Endothelial cell of hepatic sinusoid (primary cell): ENCODE measurements around the gene CFAP46.
"Not testable (repeated sequence)": the region's sequence is repeated elsewhere in the genome, so short reads cannot be mapped to it uniquely, and the experiment has no call there.

Experiments
- in situ Hi-C: cut with HindIII; loops from 2 replicates; pipeline ENCODE4 v1.10.0; 2017; ENCODE audit warnings: low sequenced_read_pairs

The CFAP46 gene

GRCh38 chr10:132930701-132931100 lies 11.7 kb downstream of the CFAP46 start:
- in situ Hi-C loops: not testable (repeated sequence)

GRCh38 chr10:132929953-132930548 lies 12.3 kb downstream of the CFAP46 start:
- in situ Hi-C loops: loop anchor here (5.0 kb wide), 1 partner anchor 43 kb away; no protein-coding TSS in a partner anchor

- in situ Hi-C loops: loop anchor here (5.0 kb wide), 1 partner anchor 42 kb away; no protein-coding TSS in a partner anchor
Observed at GRCh38 chr10:132929480-132929879, 12.9 kb downstream of the CFAP46 start.

DNA sequence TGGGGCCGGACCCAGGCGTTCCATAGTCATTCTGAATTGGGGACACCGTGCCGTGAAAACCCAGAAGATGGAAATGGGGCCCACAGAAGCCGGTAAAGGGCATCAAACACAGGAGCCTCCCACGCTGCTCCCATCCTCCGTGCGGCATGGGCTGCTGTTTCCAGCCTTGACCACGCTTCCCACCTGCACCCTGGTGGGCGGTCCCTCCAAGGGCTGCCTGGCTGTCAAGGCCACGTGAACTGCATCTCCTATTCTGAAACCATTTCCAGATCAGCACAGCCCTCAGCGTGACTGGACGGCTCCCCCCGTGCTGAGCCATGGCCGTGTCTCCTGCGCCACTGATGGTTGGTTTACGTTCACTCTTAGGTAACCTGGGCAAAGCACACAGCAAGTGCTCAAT lies 14.1 kb downstream of the CFAP46 start:
- in situ Hi-C loops: loop anchor here (5.0 kb wide), 1 partner anchor 41 kb away; no protein-coding TSS in a partner anchor

GRCh38 chr10:132927824-132928223 lies 14.5 kb downstream of the CFAP46 start:
- in situ Hi-C loops: loop anchor here (5.0 kb wide), 1 partner anchor 41 kb away; no protein-coding TSS in a partner anchor

- in situ Hi-C loops: loop anchor here (5.0 kb wide), 1 partner anchor 40 kb away; no protein-coding TSS in a partner anchor
Observed at GRCh38 chr10:132926777-132927650, 15.4 kb downstream of the CFAP46 start.

GRCh38 chr10:132926070-132926469 lies 16.3 kb downstream of the CFAP46 start:
- in situ Hi-C loops: loop anchor here (5.0 kb wide), 1 partner anchor 39 kb away; no protein-coding TSS in a partner anchor

DNA sequence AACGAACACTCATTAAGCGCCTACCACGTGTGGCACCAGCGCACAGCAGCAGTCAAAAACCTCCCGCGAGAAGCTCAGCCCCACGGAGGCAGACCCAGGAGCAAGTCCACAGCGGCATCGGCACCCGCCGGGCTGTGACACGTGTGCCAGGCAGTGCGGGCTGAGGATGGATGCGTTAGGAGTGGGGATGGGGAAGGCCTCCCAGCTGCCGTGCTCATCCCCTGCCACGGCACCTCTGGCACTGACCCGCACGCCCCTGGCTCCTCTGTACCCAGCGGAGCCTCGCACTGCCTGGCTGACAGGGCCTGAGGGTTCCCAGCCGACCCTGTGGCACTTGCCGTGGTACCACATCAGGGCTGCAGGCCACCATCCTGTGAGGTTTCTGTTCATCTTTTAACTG lies 16.8 kb downstream of the CFAP46 start:
- in situ Hi-C loops: loop anchor here (5.0 kb wide), 1 partner anchor 38 kb away; no protein-coding TSS in a partner anchor

GRCh38 chr10:132925071-132925561 lies 17.3 kb downstream of the CFAP46 start:
- in situ Hi-C loops: loop anchor here (5.0 kb wide), 1 partner anchor 38 kb away; no protein-coding TSS in a partner anchor

- in situ Hi-C loops: no loop called here
Observed at GRCh38 chr10:132924046-132924952, 18.1 kb downstream of the CFAP46 start.

DNA sequence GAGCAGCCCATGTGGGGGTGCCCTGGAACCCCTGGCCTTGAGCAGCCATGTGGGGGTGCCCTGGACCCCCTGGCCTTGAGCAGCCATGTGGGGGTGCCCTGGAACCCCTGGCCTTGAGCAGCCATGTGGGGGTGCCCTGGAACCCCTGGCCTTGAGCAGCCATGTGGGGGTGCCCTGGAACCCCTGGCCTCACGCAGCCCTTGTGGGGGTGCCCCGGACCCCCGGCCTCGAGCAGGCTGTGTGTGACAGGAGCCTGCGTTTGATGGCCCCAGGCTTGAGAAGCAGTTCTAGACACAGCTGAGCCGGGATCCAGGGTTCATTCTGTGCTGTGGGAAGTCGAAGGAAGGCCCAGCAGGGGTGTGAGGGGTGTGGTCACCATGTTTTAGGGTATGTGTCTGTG lies 19.0 kb downstream of the CFAP46 start:
- in situ Hi-C loops: not testable (repeated sequence)

DNA sequence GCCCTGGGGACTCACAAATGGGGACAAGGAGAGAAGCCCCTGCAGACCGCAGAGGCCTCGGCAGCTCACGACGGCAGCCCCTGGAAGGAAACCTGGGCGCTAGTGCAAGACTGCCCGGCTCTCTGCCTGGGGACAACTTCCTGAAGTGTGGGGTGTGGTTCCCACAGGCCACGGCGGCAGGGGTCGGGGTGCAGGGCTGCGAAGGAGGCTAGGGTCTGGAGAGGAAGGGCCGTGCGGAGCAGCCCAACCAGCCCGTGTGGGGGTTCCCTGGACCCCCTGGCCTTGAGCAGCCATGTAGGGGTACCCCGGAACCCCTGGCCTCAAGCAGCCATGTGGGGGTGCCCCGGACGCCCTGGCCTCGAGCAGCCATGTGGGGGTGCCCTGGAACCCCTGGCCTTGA lies 19.5 kb downstream of the CFAP46 start:
- in situ Hi-C loops: no loop called here

GRCh38 chr10:132921818-132922807 lies 20.3 kb downstream of the CFAP46 start:
- in situ Hi-C loops: no loop called here

DNA sequence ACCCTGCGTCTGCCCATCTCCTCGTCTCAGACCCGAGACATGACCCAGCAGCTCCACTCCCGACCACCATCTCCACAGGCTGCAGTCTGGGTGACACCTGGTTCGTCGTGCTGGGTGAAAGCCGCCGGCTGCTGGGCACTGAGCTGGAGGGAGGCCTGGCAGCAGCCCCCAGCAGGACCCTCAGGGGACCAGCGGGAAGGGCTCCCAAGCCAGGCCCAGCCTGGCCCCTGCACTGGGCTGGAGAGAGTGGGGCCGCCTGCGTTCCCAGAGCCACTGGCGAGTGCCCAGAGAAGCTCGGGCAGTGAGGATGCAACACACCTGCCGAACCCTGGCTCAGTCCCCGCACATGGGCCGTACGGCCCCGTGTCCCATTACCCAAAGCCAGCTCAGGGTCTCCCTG lies 21.3 kb downstream of the CFAP46 start:
- in situ Hi-C loops: no loop called here

GRCh38 chr10:132920101-132920925 lies 22.1 kb downstream of the CFAP46 start:
- in situ Hi-C loops: no loop called here

DNA sequence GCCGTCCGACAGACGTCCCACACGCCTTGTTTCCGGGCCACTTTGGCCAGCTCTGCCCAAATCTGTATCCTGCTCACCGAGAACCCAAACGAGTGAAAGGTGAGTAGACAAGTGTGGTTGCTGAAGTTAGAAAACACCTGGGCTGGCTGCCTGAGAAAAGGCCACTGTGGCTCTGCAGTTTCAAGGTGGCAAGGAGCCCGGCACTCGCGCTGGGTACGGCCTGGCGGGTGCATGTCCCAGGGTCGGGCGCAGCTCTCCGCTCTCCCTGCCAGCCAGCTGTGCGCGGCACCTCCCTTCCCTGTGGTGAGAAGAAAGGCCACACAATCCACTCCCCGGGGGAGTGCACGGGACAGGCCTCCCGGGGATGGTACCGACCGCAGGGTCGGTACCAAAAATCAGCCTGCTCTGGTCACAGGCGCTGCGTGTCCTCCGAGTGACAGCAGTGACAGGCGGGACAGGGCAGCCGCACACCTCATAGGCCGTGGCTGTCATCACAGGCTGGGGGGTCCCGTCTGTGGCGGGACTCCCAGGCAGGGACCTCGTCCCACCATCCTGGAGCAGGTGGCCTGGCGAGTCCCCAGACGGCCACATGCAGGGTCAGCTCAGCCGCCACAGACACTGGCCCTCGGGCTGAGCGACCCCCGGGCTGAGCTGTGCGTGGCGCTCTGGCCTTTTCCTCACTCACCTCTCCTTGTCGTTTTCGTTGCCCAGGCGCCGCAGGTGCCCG lies 22.8 kb downstream of the CFAP46 start:
- in situ Hi-C loops: no loop called here

DNA sequence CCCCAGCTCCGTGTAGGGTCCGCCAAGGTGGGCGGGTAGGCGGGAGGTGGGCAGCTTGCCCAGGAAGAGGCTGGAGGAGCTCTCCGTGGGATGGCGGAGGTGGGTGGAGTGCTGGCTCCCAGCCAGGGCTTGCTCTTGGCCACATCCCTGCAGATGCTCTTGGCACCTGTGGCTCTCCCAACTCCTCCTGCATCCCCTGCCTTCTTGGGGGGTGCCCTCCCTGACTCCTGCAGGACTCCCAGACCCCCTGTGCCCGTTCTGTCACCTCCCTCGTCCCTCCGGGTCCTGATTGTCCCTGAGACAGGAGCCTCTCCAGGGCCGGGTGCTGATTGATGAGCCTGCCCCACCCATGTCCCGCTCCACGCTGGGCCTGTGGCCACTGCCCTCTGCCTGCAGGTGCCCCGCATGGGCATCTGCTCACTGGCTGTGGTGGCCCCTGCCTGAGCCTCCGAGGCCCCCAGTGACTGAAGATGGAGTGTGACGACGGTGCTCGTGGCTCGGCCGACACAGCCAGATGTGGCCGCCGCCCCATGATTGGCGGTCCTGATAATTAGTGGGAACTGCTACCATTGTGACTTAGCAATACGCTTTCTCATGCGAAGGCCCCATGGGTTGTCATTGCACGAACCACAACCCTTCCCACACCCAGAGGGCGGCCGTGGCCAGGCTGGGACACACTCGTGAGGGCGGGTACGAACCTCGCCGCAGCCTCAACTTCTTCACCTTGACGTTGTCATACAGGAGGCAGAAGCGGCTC lies 23.6 kb downstream of the CFAP46 start:
- in situ Hi-C loops: no loop called here
